T-helper 1 cell (primary cell): Measurements from ENCODE around the gene EIF2S3B.
"Not testable (repeated sequence)": the region's sequence is repeated elsewhere in the genome, so short reads cannot be mapped to it uniquely, and the experiment has no call there.

Experiments used
- DNase-seq, 5 donors: peaks; one replicate each; pipeline ENCODE4 v3.0.0-alpha.2; 2012 to 2020
- total RNA-seq, 4 donors: gene quantifications; one replicate each; lab custom pipeline; 2026; lab: John Stamatoyannopoulos, UW

The EIF2S3B gene
- 3.2 to 13.2 (median 3.3) reads per million in 4 donors for total RNA-seq

GRCh38 chr12:10505620-10506019 is at the start of gene EIF2S3B:
Gene EIF2S3B, plus strand, starts transcription at chr12:10505890. Its CDS starts 13 bp downstream, at chr12:10505903.
- no peak for DNase-seq

- DNase-seq: no peak
These were observed 48.8 kb upstream of the EIF2S3B start for GRCh38 chr12:10456856-10457255.

GRCh38 chr12:10457760-10458159 is 47.9 kb upstream of the EIF2S3B start:
- DNase-seq: no peak

GRCh38 chr12:10466311-10466710 is 39.4 kb upstream of the EIF2S3B start:
- DNase-seq: no peak

- DNase-seq: no peak
These were observed 36.0 kb upstream of the EIF2S3B start for GRCh38 chr12:10469701-10470100.

- DNase-seq: not testable (repeated sequence)
These were observed 32.9 kb upstream of the EIF2S3B start for GRCh38 chr12:10472808-10473207.

- DNase-seq: not testable (repeated sequence)
These were observed 23.8 kb upstream of the EIF2S3B start for GRCh38 chr12:10481901-10482300.

- DNase-seq: not testable (repeated sequence)
These were observed 18.4 kb upstream of the EIF2S3B start for GRCh38 chr12:10487328-10487727.

- no peak for DNase-seq
These were observed 13.9 kb upstream of the EIF2S3B start for GRCh38 chr12:10491766-10492165.

- no peak for DNase-seq
These were observed 8.1 kb upstream of the EIF2S3B start for GRCh38 chr12:10497602-10498001.

- no peak for DNase-seq
These were observed 7.6 kb upstream of the EIF2S3B start for GRCh38 chr12:10498042-10498441.

GRCh38 chr12:10501030-10501429 is 4.7 kb upstream of the EIF2S3B start:
- DNase-seq: no peak

- DNase-seq: no peak
These were observed 2.2 kb upstream of the EIF2S3B start for GRCh38 chr12:10503460-10503859.

GRCh38 chr12:10511756-10512355 is 6.2 kb downstream of the EIF2S3B start:
- no peak for DNase-seq

- no peak for DNase-seq
These were observed 7.1 kb downstream of the EIF2S3B start for GRCh38 chr12:10512798-10513197.

GRCh38 chr12:10521555-10521954 is 15.9 kb downstream of the EIF2S3B start:
- no peak for DNase-seq

GRCh38 chr12:10528174-10528953 is 22.7 kb downstream of the EIF2S3B start:
- DNase-seq: no peak

- DNase-seq: no peak
These were observed 23.9 kb downstream of the EIF2S3B start for GRCh38 chr12:10529603-10530002.

GRCh38 chr12:10537721-10538120 is 32.0 kb downstream of the EIF2S3B start:
- no peak for DNase-seq

- DNase-seq: peak in 1 of 5 donors; percentile 28
These were observed 35.1 kb downstream of the EIF2S3B start for GRCh38 chr12:10540776-10541205.

GRCh38 chr12:10543499-10543898 is 37.8 kb downstream of the EIF2S3B start:
- no peak for DNase-seq

GRCh38 chr12:10551375-10551774 is 45.7 kb downstream of the EIF2S3B start:
- DNase-seq: no peak

- DNase-seq: no peak
These were observed 47.5 kb downstream of the EIF2S3B start for GRCh38 chr12:10553148-10553547.

- no peak for DNase-seq
These were observed 48.6 kb downstream of the EIF2S3B start for GRCh38 chr12:10554228-10554755.
